ENCODE results near the gene CALML5.

Gene CALML5

GRCh38 chr10:5500910-5501309 is 1.5 kb upstream of the CALML5 start:
- no peak overlapping the region for H3K4me3 ChIP-seq (ENCODE audit: control insufficient read depth, low read depth, low read length)
- DNase-seq (ENCODE audit: low read depth), result no peak
- no peak for TF ChIP-seq CTCF (conservative IDR thresholded peaks at IDR 0.05; ENCODE audit: control insufficient read depth, insufficient read depth, low read depth, low read length)

GRCh38 chr10:5500162-5500670 is 846 bp upstream of the CALML5 start:
- no peak for DNase-seq (ENCODE audit: low read depth)
- no peak for TF ChIP-seq CTCF (conservative IDR thresholded peaks at IDR 0.05; ENCODE audit: control insufficient read depth, insufficient read depth, low read depth, low read length)
- no peak overlapping the region for H3K4me3 ChIP-seq (ENCODE audit: control insufficient read depth, low read depth, low read length)

DNA sequence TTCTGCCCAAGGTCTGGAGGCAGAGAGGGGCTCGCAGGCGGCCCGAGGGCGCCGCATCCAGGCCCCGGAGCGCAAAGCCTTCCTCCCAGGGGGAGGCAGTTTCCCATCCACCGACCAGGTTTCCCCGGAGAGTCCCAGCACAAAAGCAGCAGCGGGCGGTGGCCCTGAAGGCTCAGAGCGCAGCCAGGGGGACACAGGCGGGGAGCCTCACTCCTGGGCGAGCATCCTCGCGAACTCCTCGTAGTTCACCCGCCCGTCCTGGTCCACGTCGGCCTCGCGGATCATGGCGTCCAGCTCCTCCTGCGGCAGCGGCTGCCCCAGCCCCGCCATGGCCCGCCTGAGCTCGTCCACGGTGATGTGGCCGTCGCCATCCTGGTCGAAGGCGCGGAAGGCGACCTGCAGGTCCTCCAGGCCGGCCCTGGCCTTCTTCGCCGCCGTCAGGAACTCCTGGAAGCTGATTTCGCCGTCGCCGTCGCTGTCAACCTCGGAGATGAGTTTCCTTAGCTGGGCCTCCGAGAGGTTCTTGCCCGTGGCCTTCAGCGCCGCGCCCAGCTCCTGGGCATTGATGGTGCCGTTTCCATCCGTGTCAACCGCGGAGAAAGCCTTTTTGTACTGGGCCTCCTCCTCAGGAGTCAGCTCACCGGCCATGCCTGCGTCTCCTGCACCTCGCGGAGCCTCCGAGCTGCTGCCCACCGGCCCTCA is 428 bp downstream of the CALML5 start:
- DNase-seq (ENCODE audit: low read depth), result no peak
- H3K4me3 ChIP-seq (ENCODE audit: control insufficient read depth, low read depth, low read length), result no peak overlapping the region
- no peak for TF ChIP-seq CTCF (conservative IDR thresholded peaks at IDR 0.05; ENCODE audit: control insufficient read depth, insufficient read depth, low read depth, low read length)

- TF ChIP-seq CTCF (conservative IDR thresholded peaks at IDR 0.05; ENCODE audit: control insufficient read depth, insufficient read depth, low read depth, low read length), result no peak
- no peak for DNase-seq (ENCODE audit: low read depth)
- H3K4me3 ChIP-seq (ENCODE audit: control insufficient read depth, low read depth, low read length), result no peak overlapping the region
These were observed 1.2 kb downstream of the CALML5 start for GRCh38 chr10:5497948-5498730.

DNA sequence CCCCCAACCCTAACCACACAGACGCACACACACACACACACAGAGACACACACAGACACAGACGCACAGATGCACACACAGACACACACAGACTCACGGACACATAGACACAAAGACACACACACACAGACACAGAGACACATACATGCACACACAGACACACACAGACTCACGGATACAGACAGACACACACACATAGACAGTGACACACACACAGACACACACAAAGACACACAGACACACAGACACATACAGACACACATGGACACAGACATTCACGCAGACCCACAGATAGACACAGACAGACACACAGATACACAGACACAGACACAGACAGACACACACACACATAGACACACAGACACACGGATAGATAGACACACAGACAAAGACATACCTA is 2.1 kb downstream of the CALML5 start:
- no peak overlapping the region for H3K4me3 ChIP-seq (ENCODE audit: control insufficient read depth, low read depth, low read length)
- DNase-seq (ENCODE audit: low read depth), result no peak
- no peak for TF ChIP-seq CTCF (conservative IDR thresholded peaks at IDR 0.05; ENCODE audit: control insufficient read depth, insufficient read depth, low read depth, low read length)

GRCh38 chr10:5496261-5497250 is 2.8 kb downstream of the CALML5 start:
- DNase-seq (ENCODE audit: low read depth), result no peak
- no peak overlapping the region for H3K4me3 ChIP-seq (ENCODE audit: control insufficient read depth, low read depth, low read length)
- no peak for TF ChIP-seq CTCF (conservative IDR thresholded peaks at IDR 0.05; ENCODE audit: control insufficient read depth, insufficient read depth, low read depth, low read length)

Measured in fibroblast of mammary gland (primary cell).